Spleen (tissue), 11 donors: Measurements from ENCODE around the gene ADAMTS19. TPM values are rescaled to one million over a fixed set of nuclear protein-coding genes. Genes with fewer than 3 reads are reported as not detected.

Experiments
- DNase-seq: peaks from one replicate; pipeline ENCODE4 v3.0.0-alpha.2; 2020
- H3K27ac ChIP-seq, 8 donors: fragments of 200-600 bp; sonication (generic) in 7 of 8; 1 replicate in 4 of 8; 2 replicates in 4 of 8; pipeline versions ENCODE4 v1.5.0 to v1.8.0; 2016 to 2021; ENCODE audit warnings: inconsistent platforms in 4 of 8, mild to moderate bottlenecking in 4 of 8, moderate library complexity in 1 of 8
- H3K27me3 ChIP-seq, 7 donors: fragments of 200-600 bp; sonication (generic) in 6 of 7; replicated peaks in 1 of 7; 1 replicate in 4 of 7; 2 replicates in 3 of 7; pipeline versions ENCODE4 v1.5.0 to v1.8.0; 2016 to 2021; ENCODE audit warnings: inconsistent platforms in 3 of 7, mild to moderate bottlenecking in 1 of 7
- H3K36me3 ChIP-seq, 6 donors: fragments of 200-600 bp; sonication (generic) in 5 of 6; 1 replicate in 4 of 6; 2 replicates in 2 of 6; pipeline versions ENCODE4 v1.5.0 to v1.8.0; 2016 to 2021; ENCODE audit warnings: inconsistent platforms in 2 of 6
- H3K4me1 ChIP-seq, 6 donors: fragments of 200-600 bp; sonication (generic) in 5 of 6; 1 replicate in 3 of 6; 2 replicates in 3 of 6; pipeline versions ENCODE4 v1.5.0 to v1.8.0; 2016 to 2021; ENCODE audit warnings: inconsistent platforms in 3 of 6
- H3K4me3 ChIP-seq, 8 donors: fragments of 200-600 bp; sonication (generic) in 7 of 8; 1 replicate in 4 of 8; 2 replicates in 4 of 8; pipeline versions ENCODE4 v1.5.0 to v1.8.0; 2016 to 2021; ENCODE audit warnings: inconsistent platforms in 4 of 8, mild to moderate bottlenecking in 4 of 8, moderate library complexity in 2 of 8
- H3K9me3 ChIP-seq, 8 donors: fragments of 200-600 bp; sonication (generic) in 7 of 8; 1 replicate in 4 of 8; 2 replicates in 4 of 8; pipeline versions ENCODE4 v1.5.0 to v1.8.0; 2016 to 2021; ENCODE audit warnings: inconsistent platforms in 4 of 8
- POLR2A ChIP-seq, 3 donors: fragments of 450-650 bp; IDR thresholded peaks; one replicate each; pipeline ENCODE4 v1.5.1; 2017; ENCODE audit warnings: antibody characterized with exemption in 3 of 3, mild to moderate bottlenecking in 1 of 3
- POLR2AphosphoS5 ChIP-seq, 3 donors: sonication (generic); formaldehyde crosslinking; IDR thresholded peaks; one replicate each; pipeline ENCODE4 v1.5.1; 2017; ENCODE audit warnings: antibody characterized with exemption in 3 of 3
- WGBS, 5 donors: extraction: QIAGEN DNeasy Blood & Tissue Kit in 3 of 5; methylation state at CpG; one replicate each; pipeline versions ENCODE4 v1.1.5 to v1.1.7; 2013 to 2018; 5-methylcytosine and 5-hydroxymethylcytosine counted together
- intact Hi-C: fragments of 100-400 bp; cut with DNase I; formaldehyde crosslinking; loops from one replicate; pipeline ENCODE4 v1.15.0; 2023; ENCODE audit warnings: low total_unique reads
- polyA plus RNA-seq, 3 donors: library from polyadenylated mRNA; stranded (reverse); fragments of 200-250 nt; gene quantifications; one replicate each; pipeline ENCODE4 v1.2.1, GENCODE V29; 2013
- total RNA-seq, 7 donors: library from RNA; depleted of rRNA in 3 of 7; stranded (reverse); fragments of >200 nt in 3 of 7; fragmentation: NEBNext Ultra II Directional in 4 of 7; extraction: Animal tissue kit (Norgen Biotek cat#: 25700) in 4 of 7; gene quantifications; one replicate each; pipeline versions ENCODE4 v1.1.0 to v1.2.1, GENCODE V29; 2016 to 2021
- TF ChIP-seq, protein P1 (sequence below), 11 experiments: fragments of 200-600 bp in 7 of 11; fragments of 450-650 bp in 4 of 11; sonication (generic) in 4 of 11; IDR thresholded peaks in 8 of 11; conservative IDR thresholded peaks in 3 of 11; 1 replicate in 7 of 11; 2 replicates in 4 of 11; pipeline versions ENCODE4 v1.4.0 to v1.8.0; 2016 to 2021; ENCODE audit warnings: antibody characterized with exemption in 11 of 11, inconsistent platforms in 4 of 11, mild to moderate bottlenecking in 1 of 11
- donor health status: healthy with polysubstance abuse.
- donor health status: DM: no; HTN: no; CAD: no; lungs with moderate emphysema.
- donor health status: DM: no; HTN: no; CAD: no.
- donor health status: Bipolar disorder and iron deficiency.
- donor health status: healthy.
- donor health status: DM: no; HTN: no; CAD: no.
- donor health status: DM: yes; HTN: yes; CAD: no.

The ADAMTS19 gene
- total and polyA plus RNA-seq, 10 donors, result 0.02 TPM; not detected in 9

DNA sequence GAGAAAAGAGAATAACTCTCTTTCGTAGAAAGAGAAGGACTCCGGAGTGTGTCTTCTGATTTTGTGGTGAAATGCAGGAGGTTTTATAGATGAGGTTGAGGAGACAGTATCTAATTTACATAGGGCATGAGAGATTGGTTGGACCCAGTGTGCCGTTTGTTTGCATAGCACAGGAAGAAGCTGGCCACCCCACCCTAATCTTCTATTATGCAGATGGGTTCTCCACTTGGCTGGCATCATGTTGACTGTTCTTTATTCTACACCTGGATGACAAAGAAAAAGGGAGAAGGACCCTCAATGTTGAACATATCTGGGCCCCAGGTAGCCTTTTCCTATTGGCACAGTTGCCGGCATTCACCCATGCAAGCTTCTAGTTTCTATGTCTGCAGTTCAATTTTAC is 264.5 kb downstream of the ADAMTS19 start:
- H3K9me3 ChIP-seq, result no peaks in the 10 kb centered on the region
- DNase-seq, result no peak
- no peak for TF ChIP-seq POLR2AphosphoS5 (IDR thresholded peaks at IDR 0.05)
- no peak for TF ChIP-seq POLR2A (IDR thresholded peaks at IDR 0.05)
- TF ChIP-seq, protein P1, sequence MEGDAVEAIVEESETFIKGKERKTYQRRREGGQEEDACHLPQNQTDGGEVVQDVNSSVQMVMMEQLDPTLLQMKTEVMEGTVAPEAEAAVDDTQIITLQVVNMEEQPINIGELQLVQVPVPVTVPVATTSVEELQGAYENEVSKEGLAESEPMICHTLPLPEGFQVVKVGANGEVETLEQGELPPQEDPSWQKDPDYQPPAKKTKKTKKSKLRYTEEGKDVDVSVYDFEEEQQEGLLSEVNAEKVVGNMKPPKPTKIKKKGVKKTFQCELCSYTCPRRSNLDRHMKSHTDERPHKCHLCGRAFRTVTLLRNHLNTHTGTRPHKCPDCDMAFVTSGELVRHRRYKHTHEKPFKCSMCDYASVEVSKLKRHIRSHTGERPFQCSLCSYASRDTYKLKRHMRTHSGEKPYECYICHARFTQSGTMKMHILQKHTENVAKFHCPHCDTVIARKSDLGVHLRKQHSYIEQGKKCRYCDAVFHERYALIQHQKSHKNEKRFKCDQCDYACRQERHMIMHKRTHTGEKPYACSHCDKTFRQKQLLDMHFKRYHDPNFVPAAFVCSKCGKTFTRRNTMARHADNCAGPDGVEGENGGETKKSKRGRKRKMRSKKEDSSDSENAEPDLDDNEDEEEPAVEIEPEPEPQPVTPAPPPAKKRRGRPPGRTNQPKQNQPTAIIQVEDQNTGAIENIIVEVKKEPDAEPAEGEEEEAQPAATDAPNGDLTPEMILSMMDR (IDR thresholded peaks at IDR 0.05 in 8 of 11, conservative IDR thresholded peaks at IDR 0.05 in 3 of 11), result no peak
- H3K4me3 ChIP-seq, result no peak overlapping the region
- no peak overlapping the region for H3K27ac ChIP-seq
- intact Hi-C loops, result no loop called here
- no peaks in the 10 kb centered on the region for H3K4me1 ChIP-seq
- no peaks in the 10 kb centered on the region for H3K27me3 ChIP-seq
- WGBS, 5 donors, result 86 to 94% (median 91%) methylated on average over 4 of the region's 4 CpGs
- no peaks in the 10 kb centered on the region for H3K36me3 ChIP-seq

DNA sequence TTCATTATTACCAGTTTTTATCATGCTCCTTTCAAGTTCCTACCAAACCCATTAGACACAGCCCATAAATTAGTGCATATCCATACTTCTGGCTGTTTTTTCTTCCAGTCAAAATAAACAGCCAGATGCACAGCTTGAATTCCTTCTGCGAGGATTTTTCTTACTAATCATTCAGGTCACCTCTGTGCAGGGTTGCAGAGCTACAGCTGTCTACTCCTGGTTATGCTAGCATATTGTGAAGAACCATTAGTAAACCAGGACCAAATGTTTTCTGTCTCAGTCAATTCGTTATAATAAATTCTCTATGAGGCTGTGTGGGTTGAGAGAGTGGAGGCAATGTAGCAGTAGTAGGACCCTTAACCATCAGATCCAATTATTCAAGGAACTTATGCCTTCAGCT is 279.7 kb downstream of the ADAMTS19 start:
- H3K4me3 ChIP-seq, result no peak overlapping the region
- H3K36me3 ChIP-seq, result no peaks in the 10 kb centered on the region
- 61 to 72% (median 66%) methylated on average over 2 of the region's 2 CpGs for WGBS, 5 donors
- H3K27me3 ChIP-seq, result no peaks in the 10 kb centered on the region
- no peaks in the 10 kb centered on the region for H3K9me3 ChIP-seq
- H3K27ac ChIP-seq, result no peak overlapping the region
- H3K4me1 ChIP-seq, result no peaks in the 10 kb centered on the region
- TF ChIP-seq, protein P1 (IDR thresholded peaks at IDR 0.05 in 8 of 11, conservative IDR thresholded peaks at IDR 0.05 in 3 of 11), result no peak
- TF ChIP-seq POLR2A (IDR thresholded peaks at IDR 0.05) (no peak), POLR2AphosphoS5 (IDR thresholded peaks at IDR 0.05) (no peak)
- intact Hi-C loops, result no loop called here
- no peak for DNase-seq

DNA sequence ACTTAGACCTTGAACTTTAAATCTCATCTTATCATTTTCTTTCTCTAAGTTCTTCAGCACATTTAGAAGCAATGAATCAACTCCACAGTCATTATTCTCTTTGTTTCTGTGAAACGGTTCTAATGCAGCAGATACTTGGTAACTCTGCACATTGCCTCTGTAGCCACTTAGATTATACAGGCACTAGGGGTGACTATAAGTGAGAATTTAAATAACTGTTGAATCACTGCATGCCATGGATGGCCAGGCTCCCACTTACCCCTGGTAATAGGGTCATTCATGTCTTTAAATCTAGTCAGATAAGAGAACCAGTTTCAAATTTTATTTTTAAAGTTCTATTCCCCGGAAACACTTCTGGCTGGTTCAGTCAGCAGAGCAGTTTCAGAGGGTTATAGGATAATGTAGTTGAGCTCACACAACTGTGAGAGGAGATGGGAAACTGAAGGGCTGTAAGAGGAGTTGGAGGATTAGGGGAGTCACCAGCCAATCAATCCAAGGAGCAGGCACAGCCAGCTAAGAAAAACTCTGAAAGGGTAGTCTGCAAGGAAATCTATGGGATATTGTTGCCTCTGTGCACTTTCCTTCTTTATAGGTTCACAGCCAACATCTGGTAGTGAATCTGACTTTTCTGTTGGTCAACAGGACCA is 283.6 kb downstream of the ADAMTS19 start:
- Histone ChIP-seq H3K27me3 (no peaks in the 10 kb centered on the region), H3K9me3 (no peaks in the 10 kb centered on the region), H3K36me3 (no peaks in the 10 kb centered on the region), H3K4me3 (no peak overlapping the region), H3K27ac (no peak overlapping the region), H3K4me1 (no peaks in the 10 kb centered on the region)
- 55 to 75% (median 71%) methylated on average over 2 of the region's 2 CpGs for WGBS, 5 donors
- intact Hi-C loops, result no loop called here
- DNase-seq, result no peak
- TF ChIP-seq, protein P1 (IDR thresholded peaks at IDR 0.05 in 8 of 11, conservative IDR thresholded peaks at IDR 0.05 in 3 of 11), result no peak
- no peak for TF ChIP-seq POLR2A (IDR thresholded peaks at IDR 0.05)
- no peak for TF ChIP-seq POLR2AphosphoS5 (IDR thresholded peaks at IDR 0.05)

DNA sequence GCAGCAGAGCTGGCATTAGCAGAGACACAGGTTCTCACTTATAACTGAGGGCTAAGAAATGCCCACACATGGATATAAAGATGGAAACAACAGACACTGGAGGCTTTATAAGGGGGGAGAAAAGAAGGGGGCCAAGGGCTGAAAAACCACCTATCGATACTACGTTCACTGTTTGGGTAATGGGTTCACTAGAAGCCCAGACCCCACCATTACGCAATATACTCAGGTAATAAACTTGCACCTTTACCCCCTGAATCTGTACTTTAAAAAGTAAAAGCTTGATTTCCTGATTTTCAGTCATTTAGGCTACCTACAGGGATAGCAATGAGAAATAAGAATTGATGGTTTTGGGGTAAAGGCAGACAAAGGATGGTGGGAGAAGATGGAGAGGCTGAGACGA is 285.9 kb downstream of the ADAMTS19 start:
- intact Hi-C loops, result no loop called here

More for the DNA sequence above, 285.9 kb downstream of the ADAMTS19 start:
- Histone ChIP-seq H3K4me1 (no peaks in the 10 kb centered on the region), H3K27me3 (no peaks in the 10 kb centered on the region), H3K4me3 (no peak overlapping the region), H3K36me3 (no peaks in the 10 kb centered on the region), H3K27ac (no peak overlapping the region), H3K9me3 (no peaks in the 10 kb centered on the region)
- TF ChIP-seq, protein P1 (IDR thresholded peaks at IDR 0.05 in 8 of 11, conservative IDR thresholded peaks at IDR 0.05 in 3 of 11), result no peak
- TF ChIP-seq POLR2A (IDR thresholded peaks at IDR 0.05) (no peak), POLR2AphosphoS5 (IDR thresholded peaks at IDR 0.05) (no peak)
- no peak for DNase-seq
- WGBS, 5 donors, result 83 to 98% (median 89%) methylated on average over 4 of the region's 4 CpGs
